GM12872 (cell line): Measurements from ENCODE around the gene GORASP1.

Experiments used
- TF ChIP-seq, protein P1 (sequence below): IDR thresholded peaks from 3 replicates; pipeline ENCODE4 v1.5.1; 2011; ENCODE audit warnings: low read depth, mild to moderate bottlenecking, low read length, moderate library complexity; ENCODE audit not compliant: insufficient read depth

Gene GORASP1

DNA sequence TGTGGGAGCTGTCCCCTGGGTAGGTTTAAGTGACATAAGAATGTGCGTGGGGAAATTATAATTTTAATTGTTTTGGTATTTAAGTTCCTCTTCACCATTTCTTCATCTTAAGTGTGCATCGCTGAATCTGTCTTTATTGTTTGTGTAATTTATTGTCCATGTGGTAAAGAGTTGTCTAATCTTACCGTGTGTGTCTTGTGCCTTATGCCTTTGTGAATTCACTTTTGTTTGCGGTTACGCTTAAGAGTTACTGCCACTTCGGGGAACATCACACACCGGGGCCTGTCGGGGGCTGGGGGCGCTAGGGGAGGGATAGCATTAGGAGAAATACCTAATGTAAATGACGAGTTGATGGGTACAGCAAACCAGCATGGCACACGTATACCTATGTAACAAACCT lies 54.8 kb downstream of the GORASP1 start:
- TF ChIP-seq, protein P1, sequence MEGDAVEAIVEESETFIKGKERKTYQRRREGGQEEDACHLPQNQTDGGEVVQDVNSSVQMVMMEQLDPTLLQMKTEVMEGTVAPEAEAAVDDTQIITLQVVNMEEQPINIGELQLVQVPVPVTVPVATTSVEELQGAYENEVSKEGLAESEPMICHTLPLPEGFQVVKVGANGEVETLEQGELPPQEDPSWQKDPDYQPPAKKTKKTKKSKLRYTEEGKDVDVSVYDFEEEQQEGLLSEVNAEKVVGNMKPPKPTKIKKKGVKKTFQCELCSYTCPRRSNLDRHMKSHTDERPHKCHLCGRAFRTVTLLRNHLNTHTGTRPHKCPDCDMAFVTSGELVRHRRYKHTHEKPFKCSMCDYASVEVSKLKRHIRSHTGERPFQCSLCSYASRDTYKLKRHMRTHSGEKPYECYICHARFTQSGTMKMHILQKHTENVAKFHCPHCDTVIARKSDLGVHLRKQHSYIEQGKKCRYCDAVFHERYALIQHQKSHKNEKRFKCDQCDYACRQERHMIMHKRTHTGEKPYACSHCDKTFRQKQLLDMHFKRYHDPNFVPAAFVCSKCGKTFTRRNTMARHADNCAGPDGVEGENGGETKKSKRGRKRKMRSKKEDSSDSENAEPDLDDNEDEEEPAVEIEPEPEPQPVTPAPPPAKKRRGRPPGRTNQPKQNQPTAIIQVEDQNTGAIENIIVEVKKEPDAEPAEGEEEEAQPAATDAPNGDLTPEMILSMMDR: no peak

DNA sequence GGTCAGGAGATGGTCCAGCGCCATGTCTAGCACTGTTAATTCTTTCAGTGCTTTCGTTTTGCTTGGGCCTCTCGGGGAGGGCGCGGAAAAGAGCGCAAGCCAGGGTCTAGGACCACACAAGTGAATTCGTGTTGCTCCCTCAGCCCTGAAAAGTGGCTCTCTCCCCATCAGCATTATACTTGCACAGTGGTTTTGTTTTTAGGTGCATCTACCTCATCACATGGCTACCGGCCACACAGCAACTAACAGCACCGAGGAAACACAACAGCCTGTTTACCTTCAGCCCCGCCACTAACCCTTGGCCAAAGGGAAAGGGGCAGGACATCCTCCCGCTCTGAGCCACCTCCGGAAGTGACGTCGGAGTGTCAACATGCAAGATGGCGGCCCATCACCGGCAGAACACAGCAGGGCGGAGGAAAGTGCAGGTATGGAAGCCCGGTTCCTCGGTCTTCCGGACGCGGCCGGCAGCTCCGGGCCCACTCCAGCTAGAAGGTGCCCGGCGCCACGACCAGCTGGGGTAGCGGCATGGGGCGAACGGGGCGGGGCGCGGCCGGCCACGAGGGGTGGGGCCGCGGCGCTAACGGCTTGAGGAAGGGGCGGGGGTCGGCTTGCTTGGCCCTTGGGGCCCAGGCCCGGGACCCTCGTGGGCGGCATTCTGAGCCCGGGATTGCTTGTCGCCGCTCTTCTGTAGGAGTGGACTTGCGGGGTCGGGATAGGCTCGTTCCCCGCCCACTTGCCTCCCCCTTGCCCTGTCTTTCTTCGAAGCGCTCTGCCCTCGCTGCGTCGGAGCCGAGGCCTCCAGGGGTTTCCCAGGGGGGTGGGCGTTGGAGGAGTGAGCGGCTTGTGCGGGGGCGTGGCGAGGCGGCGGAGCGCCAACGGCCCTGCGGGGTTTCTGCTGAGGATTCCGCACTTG lies 55.5 kb downstream of the GORASP1 start, which contains the start of the genes SCN11A and WDR48:
TSS of gene SCN11A (minus strand) at position 296 of the 913 bp plus-strand sequence. CDS start 101,582 bp downstream, outside the sequence.
TSS of gene WDR48 (plus strand) at position 368 of the 913 bp plus-strand sequence. CDS start at position 378, 10 bp downstream.
- TF ChIP-seq, protein P1: no peak

DNA sequence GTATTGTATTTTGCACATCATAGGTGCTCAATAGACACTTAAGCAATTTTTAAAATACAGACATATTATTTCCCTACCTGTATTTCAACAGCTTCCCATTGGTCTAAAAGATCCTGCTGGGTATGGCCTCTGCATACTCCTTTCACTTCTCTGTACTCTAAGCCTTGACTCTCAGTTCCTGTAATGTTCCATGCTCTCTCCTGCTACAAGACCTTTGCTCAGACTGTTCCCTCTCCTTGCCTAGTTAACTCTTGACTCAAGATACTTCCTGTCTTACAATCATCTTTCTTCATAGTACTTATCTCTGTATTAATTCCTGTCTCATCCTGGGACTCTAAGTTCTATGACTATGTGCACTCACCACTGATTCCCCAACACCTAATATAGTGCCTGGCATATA lies 57.4 kb downstream of the GORASP1 start:
- TF ChIP-seq, protein P1: no peak
